Endothelial cell of umbilical vein (primary cell): ENCODE measurements around the gene MACROD2. TPM values are rescaled to one million over a fixed set of nuclear protein-coding genes. Genes with fewer than 3 reads are reported as not detected.

Source experiments
- BruUV-seq: library from RNA; stranded (reverse); fragments of 400-500 nt; replicated peaks from 2 replicates; lab custom pipeline; 2021; lab: Mats Ljungman, UMichigan
- CTCF ChIA-PET: fragments of 300-600, 350-600 bp; sonication (Branson Sonifier 250); formaldehyde crosslinking; loops from one replicate; lab custom pipeline; 2021; ENCODE audit warnings: antibody characterized with exemption, inconsistent platforms; lab: Charles Lee
- POLR2A ChIA-PET: fragments of 300-600, 350-600 bp; sonication (Branson Sonifier 250); formaldehyde crosslinking; loops from one replicate; lab custom pipeline; 2021; ENCODE audit warnings: antibody characterized with exemption, inconsistent platforms; lab: Charles Lee
- DNase-seq: peaks from one replicate; pipeline ENCODE4 v3.0.0-alpha.2; 2011; ENCODE audit warnings: low read depth, low spot score
- FAIRE-seq: peaks from 2 replicates; lab custom pipeline; 2011; peaks lifted over from hg19 to GRCh38; lab: Jason Lieb, UNC
- H2AFZ ChIP-seq: 2 replicates; pipeline ENCODE4 v1.6.0; 2012; ENCODE audit warnings: low read depth, low read length, control low read depth, inconsistent platforms
- H3K27ac ChIP-seq: 2 replicates; pipeline ENCODE4 v1.5.1; 2011; ENCODE audit warnings: low read depth, mild to moderate bottlenecking, control low read depth, low read length, moderate library complexity; ENCODE audit not compliant: insufficient read depth
- H3K27me3 ChIP-seq, 2 experiments: 2 replicates each; pipeline versions ENCODE4 v1.6.0 to v1.6.1; 2011; ENCODE audit warnings: low read length in 2 of 2, mixed read lengths in 1 of 2; ENCODE audit not compliant: control insufficient read depth in 2 of 2, insufficient read depth in 2 of 2
- H3K36me3 ChIP-seq, 2 experiments: 2 replicates in 1 of 2; 3 replicates in 1 of 2; pipeline ENCODE4 v1.5.1; 2011; ENCODE audit warnings: low read length in 2 of 2, mild to moderate bottlenecking in 1 of 2, moderate library complexity in 1 of 2; ENCODE audit not compliant: control insufficient read depth in 2 of 2, insufficient read depth in 2 of 2; ENCODE audit errors: extremely low read depth in 1 of 2
- H3K4me1 ChIP-seq: 3 replicates; pipeline ENCODE4 v1.5.1; 2011; ENCODE audit warnings: mild to moderate bottlenecking, low read length; ENCODE audit not compliant: control insufficient read depth, insufficient read depth; ENCODE audit errors: extremely low read depth
- H3K4me2 ChIP-seq: 2 replicates; pipeline ENCODE4 v1.6.1; 2011; ENCODE audit warnings: low read length, control low read depth, mixed read lengths; ENCODE audit not compliant: insufficient read depth
- H3K4me3 ChIP-seq, 3 experiments: fragments of 200-600 bp in 1 of 3; sonication (generic), shearing (Covaris generic) in 1 of 3; replicated peaks in 1 of 3; 2 replicates each; pipeline ENCODE4 v1.5.1; 2011 to 2016; ENCODE audit warnings: control low read depth in 3 of 3, low read length in 3 of 3, mild to moderate bottlenecking in 2 of 3, inconsistent platforms in 1 of 3, low read depth in 1 of 3, moderate library complexity in 1 of 3; ENCODE audit not compliant: insufficient read depth in 1 of 3
- H3K79me2 ChIP-seq: 2 replicates; pipeline ENCODE4 v1.6.0; 2012; ENCODE audit warnings: low read length, inconsistent platforms; ENCODE audit not compliant: control insufficient read depth, insufficient read depth
- H3K9ac ChIP-seq: replicated peaks from 2 replicates; pipeline ENCODE3; 2011; ENCODE audit warnings: low read length, control low read depth; ENCODE audit not compliant: insufficient read depth; ENCODE audit errors: extremely low read depth
- H3K9me1 ChIP-seq: replicated peaks from 3 replicates; pipeline ENCODE4 v1.6.0; 2011; ENCODE audit warnings: mild to moderate bottlenecking, low read length; ENCODE audit not compliant: control insufficient read depth, insufficient read depth; ENCODE audit errors: extremely low read depth
- H3K9me3 ChIP-seq: replicated peaks from 2 replicates; pipeline ENCODE4 v1.5.1; 2012; ENCODE audit warnings: low read length, inconsistent platforms; ENCODE audit not compliant: control insufficient read depth, insufficient read depth
- H4K20me1 ChIP-seq: replicated peaks from 2 replicates; pipeline ENCODE3; 2011; ENCODE audit warnings: mild to moderate bottlenecking, low read length; ENCODE audit not compliant: control insufficient read depth, insufficient read depth; ENCODE audit errors: extremely low read depth
- EZH2 ChIP-seq: IDR thresholded peaks from 2 replicates; pipeline ENCODE4 v1.6.1; 2012; ENCODE audit warnings: borderline replicate concordance, low read depth, mild to moderate bottlenecking, moderate library complexity, low read length, inconsistent platforms; ENCODE audit not compliant: severe bottlenecking
- FOS ChIP-seq: IDR thresholded peaks from 2 replicates; pipeline ENCODE4 v1.6.1; 2011; ENCODE audit warnings: mild to moderate bottlenecking, low read length, moderate library complexity, borderline replicate concordance; ENCODE audit not compliant: insufficient read depth
- GATA2 ChIP-seq: IDR thresholded peaks from 2 replicates; pipeline ENCODE4 v1.7.0; 2011; ENCODE audit warnings: low read depth, mild to moderate bottlenecking, moderate library complexity, mixed read lengths, low read length; ENCODE audit not compliant: insufficient read length, insufficient read depth
- JUN ChIP-seq: IDR thresholded peaks from 2 replicates; pipeline ENCODE4 v1.6.1; 2011; ENCODE audit warnings: borderline replicate concordance, low read depth; ENCODE audit not compliant: insufficient read length, insufficient read depth
- MAX ChIP-seq: IDR thresholded peaks from 2 replicates; pipeline ENCODE4 v1.6.1; 2011; ENCODE audit not compliant: insufficient read depth, insufficient read length
- MYC ChIP-seq: IDR thresholded peaks from one replicate; pipeline ENCODE4 v1.6.1; 2011; ENCODE audit warnings: mild to moderate bottlenecking, low read depth, low read length
- POLR2A ChIP-seq: IDR thresholded peaks from 2 replicates; pipeline ENCODE4 v1.6.1; 2012; ENCODE audit warnings: low read depth, mild to moderate bottlenecking, control low read depth, low read length
- POLR2AphosphoS5 ChIP-seq: IDR thresholded peaks from 2 replicates; pipeline ENCODE4 v1.6.1; 2012; ENCODE audit warnings: low read depth, mild to moderate bottlenecking, control low read depth, low read length, moderate library complexity; ENCODE audit not compliant: insufficient read depth
- dilution Hi-C: fragments of 300-500 bp; cut with MboI; formaldehyde crosslinking; loops from one replicate; pipeline ENCODE4 v1.15.0; 2019; ENCODE audit warnings: low sequenced_read_pairs; ENCODE audit not compliant: extremely low pct_ligation_motif_present
- intact Hi-C: fragments of 100-400 bp; cut with micrococcal nuclease; formaldehyde crosslinking; loops from one replicate; pipeline ENCODE4 v1.10.0; 2022
- polyA plus RNA-seq, 4 experiments: library from polyadenylated mRNA; depleted of rRNA in 3 of 4; stranded (reverse) in 3 of 4; unstranded in 1 of 4; fragments of >200 nt; gene quantifications; 2 replicates each; pipeline versions ENCODE4 v1.2.1 to v1.2.3, GENCODE V29; 2011 to 2012; ENCODE audit warnings: missing spikeins in 1 of 4
- total RNA-seq: library from RNA; stranded (reverse); gene quantifications from 2 replicates; pipeline ENCODE4 v1.2.3, GENCODE V29; 2021
- TF ChIP-seq, protein P1 (sequence below), 2 donors: IDR thresholded peaks; 1 replicate in 1 of 2; 2 replicates in 1 of 2; pipeline ENCODE4 v1.5.1; 2011; ENCODE audit warnings: low read length in 2 of 2, mild to moderate bottlenecking in 2 of 2, moderate library complexity in 2 of 2, control low read depth in 1 of 2, inconsistent platforms in 1 of 2, low read depth in 1 of 2; ENCODE audit not compliant: insufficient read depth in 1 of 2; ENCODE audit errors: extremely low read depth in 1 of 2

The MACROD2 gene
- total and polyA plus RNA-seq, 2 donors (not counting 3 experiments of a cell fraction or from before 2014, with no cell fraction given): 0.11 to 0.73 TPM

GRCh38 chr20:15889514-15890256 lies 1894.4 kb downstream of the MACROD2 start:
- dilution Hi-C loops: no loop called here
- H3K4me2 ChIP-seq: no peak overlapping the region
- no peaks in the 10 kb centered on the region for H3K36me3 ChIP-seq
- no peak for DNase-seq
- H3K9ac ChIP-seq: no peak overlapping the region
- ChIA-PET POLR2A (no interaction called here), CTCF (no interaction called here)
- BruUV-seq: no TSS peak
- H3K4me1 ChIP-seq: no peaks in the 10 kb centered on the region
- FAIRE-seq: no peak
- TF ChIP-seq POLR2AphosphoS5 (no peak), GATA2 (no peak), JUN (no peak), POLR2A (no peak), FOS (no peak), MAX (no peak), EZH2 (no peak), MYC (no peak)
- TF ChIP-seq, protein P1, sequence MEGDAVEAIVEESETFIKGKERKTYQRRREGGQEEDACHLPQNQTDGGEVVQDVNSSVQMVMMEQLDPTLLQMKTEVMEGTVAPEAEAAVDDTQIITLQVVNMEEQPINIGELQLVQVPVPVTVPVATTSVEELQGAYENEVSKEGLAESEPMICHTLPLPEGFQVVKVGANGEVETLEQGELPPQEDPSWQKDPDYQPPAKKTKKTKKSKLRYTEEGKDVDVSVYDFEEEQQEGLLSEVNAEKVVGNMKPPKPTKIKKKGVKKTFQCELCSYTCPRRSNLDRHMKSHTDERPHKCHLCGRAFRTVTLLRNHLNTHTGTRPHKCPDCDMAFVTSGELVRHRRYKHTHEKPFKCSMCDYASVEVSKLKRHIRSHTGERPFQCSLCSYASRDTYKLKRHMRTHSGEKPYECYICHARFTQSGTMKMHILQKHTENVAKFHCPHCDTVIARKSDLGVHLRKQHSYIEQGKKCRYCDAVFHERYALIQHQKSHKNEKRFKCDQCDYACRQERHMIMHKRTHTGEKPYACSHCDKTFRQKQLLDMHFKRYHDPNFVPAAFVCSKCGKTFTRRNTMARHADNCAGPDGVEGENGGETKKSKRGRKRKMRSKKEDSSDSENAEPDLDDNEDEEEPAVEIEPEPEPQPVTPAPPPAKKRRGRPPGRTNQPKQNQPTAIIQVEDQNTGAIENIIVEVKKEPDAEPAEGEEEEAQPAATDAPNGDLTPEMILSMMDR (IDR thresholded peaks at IDR 0.05; ENCODE audit: extremely low read depth in 1 of 2, insufficient read depth in 1 of 2, low read depth in 1 of 2, low read length in 2 of 2): no peak
- no peak overlapping the region for H3K27ac ChIP-seq
- intact Hi-C loops: no loop called here
- no peaks in the 10 kb centered on the region for H3K9me3 ChIP-seq
- H4K20me1 ChIP-seq: no peaks in the 10 kb centered on the region
- H3K9me1 ChIP-seq: no peaks in the 10 kb centered on the region
- no peak overlapping the region for H3K4me3 ChIP-seq
- no peak overlapping the region for H2AFZ ChIP-seq
- no peaks in the 10 kb centered on the region for H3K27me3 ChIP-seq
- H3K79me2 ChIP-seq: no peaks in the 10 kb centered on the region
